GM18517 (cell line): Measurements from ENCODE around the gene SLFNL1.

Source experiments
- ATAC-seq: cut with Tn5 transposase; IDR thresholded peaks from one replicate; pipeline ENCODE4 v1.9.1; 2021; ENCODE audit warnings: mild to moderate bottlenecking, moderate library complexity; ENCODE audit not compliant: unreplicated experiment

Gene SLFNL1

GRCh38 chr1:40966417-40966816 lies 55.1 kb downstream of the SLFNL1 start:
- no peak for ATAC-seq
